Gastroesophageal sphincter (tissue), 3 donors: Measurements from ENCODE around the gene TBX1.

ENCODE experiments used
- EP300 ChIP-seq: sonication (generic); formaldehyde crosslinking; IDR thresholded peaks from one replicate; pipeline ENCODE4 v1.6.1; 2017; ENCODE audit warnings: antibody characterized with exemption, mild to moderate bottlenecking
- POLR2AphosphoS5 ChIP-seq: sonication (generic); formaldehyde crosslinking; IDR thresholded peaks from one replicate; pipeline ENCODE4 v1.6.1; 2017; ENCODE audit warnings: antibody characterized with exemption
- TF ChIP-seq, protein P1 (sequence below), 4 experiments: fragments of 200-600 bp in 2 of 4; fragments of 450-650 bp in 2 of 4; sonication (generic) in 1 of 4; IDR thresholded peaks; one replicate each; pipeline ENCODE4 v1.5.1; 2017 to 2019; ENCODE audit warnings: antibody characterized with exemption in 4 of 4, mild to moderate bottlenecking in 2 of 4, moderate library complexity in 2 of 4

DNA sequence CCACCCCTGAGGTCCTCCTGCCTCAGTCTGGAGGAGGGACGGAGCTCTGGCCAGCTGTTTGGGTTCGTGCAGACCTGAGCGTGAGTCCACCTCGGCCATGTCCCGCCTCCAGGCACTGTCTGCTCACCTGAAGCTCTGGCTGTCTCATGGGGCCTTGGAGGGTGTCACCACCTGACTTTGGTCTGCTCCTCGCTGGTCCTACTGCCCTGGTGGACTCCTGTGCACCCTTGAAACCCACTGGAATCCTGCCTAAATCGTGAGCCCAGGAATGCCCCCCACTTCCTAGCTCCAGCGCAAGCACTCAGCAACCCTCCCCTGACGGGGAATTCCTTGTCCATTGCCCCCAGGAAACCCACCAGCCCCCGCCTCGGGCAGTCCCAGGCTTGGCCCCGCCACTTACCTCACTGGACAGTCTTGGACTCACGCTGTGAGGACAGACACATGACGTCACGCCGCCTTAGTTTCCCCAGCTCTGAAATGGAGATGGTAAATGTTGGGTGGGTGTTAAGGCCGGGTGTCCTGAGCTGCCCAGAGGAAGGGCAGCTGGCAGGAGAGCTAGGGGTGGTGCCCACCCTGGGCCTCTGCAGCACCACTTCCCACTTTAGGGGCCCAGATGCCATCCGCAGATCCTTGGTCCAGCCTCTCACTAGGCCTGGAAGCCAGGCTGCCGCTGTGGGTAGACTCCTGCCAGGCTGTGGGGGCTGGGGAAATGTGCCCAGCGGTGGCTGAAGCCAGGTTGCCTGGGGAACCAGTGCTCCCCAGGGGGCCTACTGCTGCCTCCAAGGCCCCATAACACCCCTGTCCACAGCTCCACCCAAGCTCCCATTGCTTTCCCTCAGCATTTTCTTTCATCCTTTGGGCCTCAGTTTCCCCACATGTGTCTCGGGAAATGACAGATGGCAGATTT lies 18.2 kb upstream of the TBX1 start:
- TF ChIP-seq, protein P1, sequence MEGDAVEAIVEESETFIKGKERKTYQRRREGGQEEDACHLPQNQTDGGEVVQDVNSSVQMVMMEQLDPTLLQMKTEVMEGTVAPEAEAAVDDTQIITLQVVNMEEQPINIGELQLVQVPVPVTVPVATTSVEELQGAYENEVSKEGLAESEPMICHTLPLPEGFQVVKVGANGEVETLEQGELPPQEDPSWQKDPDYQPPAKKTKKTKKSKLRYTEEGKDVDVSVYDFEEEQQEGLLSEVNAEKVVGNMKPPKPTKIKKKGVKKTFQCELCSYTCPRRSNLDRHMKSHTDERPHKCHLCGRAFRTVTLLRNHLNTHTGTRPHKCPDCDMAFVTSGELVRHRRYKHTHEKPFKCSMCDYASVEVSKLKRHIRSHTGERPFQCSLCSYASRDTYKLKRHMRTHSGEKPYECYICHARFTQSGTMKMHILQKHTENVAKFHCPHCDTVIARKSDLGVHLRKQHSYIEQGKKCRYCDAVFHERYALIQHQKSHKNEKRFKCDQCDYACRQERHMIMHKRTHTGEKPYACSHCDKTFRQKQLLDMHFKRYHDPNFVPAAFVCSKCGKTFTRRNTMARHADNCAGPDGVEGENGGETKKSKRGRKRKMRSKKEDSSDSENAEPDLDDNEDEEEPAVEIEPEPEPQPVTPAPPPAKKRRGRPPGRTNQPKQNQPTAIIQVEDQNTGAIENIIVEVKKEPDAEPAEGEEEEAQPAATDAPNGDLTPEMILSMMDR (IDR thresholded peaks at IDR 0.05) = no peak
- no peak for TF ChIP-seq EP300
- no peak for TF ChIP-seq POLR2AphosphoS5
